Activated T-cell treated with anti-CD3 and anti-CD28 coated beads, Interleukin-2, amount 50 U/mL, for 4 hours (primary cell): ENCODE results near the gene FKBP1A. TPM values are rescaled to one million over a fixed set of nuclear protein-coding genes. Genes with fewer than 3 reads are reported as not detected.
"Not testable (repeated sequence)": the region's sequence is repeated elsewhere in the genome, so short reads cannot be mapped to it uniquely, and the experiment has no call there.

Experiments
- ATAC-seq, 2 donors: fragments of 200-7000 bp; cut with Tn5 transposase; one replicate each; pipeline ENCODE4 v1.10.0; 2021
- DNase-seq: peaks from one replicate; pipeline ENCODE4 v3.0.0-alpha.2; 2020
- H3K27me3 Mint-ChIP-seq: one replicate; pipeline ENCODE4 v1.8.0; 2021; ENCODE audit warnings: low read depth, mixed read lengths
- H3K36me3 Mint-ChIP-seq: one replicate; pipeline ENCODE4 v1.8.0; 2022; ENCODE audit warnings: mixed read lengths; ENCODE audit not compliant: insufficient read depth
- H3K4me1 Mint-ChIP-seq: one replicate; pipeline ENCODE4 v1.8.0; 2021; ENCODE audit warnings: low read depth, mixed read lengths
- H3K4me3 Mint-ChIP-seq: one replicate; pipeline ENCODE4 v1.8.0; 2021; ENCODE audit warnings: mild to moderate bottlenecking, moderate library complexity, mixed read lengths
- H3K9me3 Mint-ChIP-seq: one replicate; pipeline ENCODE4 v1.8.0; 2021; ENCODE audit warnings: mixed read lengths
- total RNA-seq, 3 donors: library from RNA; stranded (reverse); gene quantifications; one replicate each; pipeline ENCODE4 v1.2.1, GENCODE V29; 2021

The FKBP1A gene
- total RNA-seq, 3 donors from 2014 or later = 253 to 300 (median 258) TPM

- not testable (repeated sequence) for DNase-seq, H3K9me3 Mint-ChIP-seq, H3K27me3 Mint-ChIP-seq, H3K4me3 Mint-ChIP-seq, ATAC-seq, H3K36me3 Mint-ChIP-seq
- H3K4me1 Mint-ChIP-seq = peaks cover 19% of the 10 kb centered on the region
Observed at GRCh38 chr20:1399678-1400366, 7.0 kb upstream of the FKBP1A start.

- peaks cover 27% of the 10 kb centered on the region for H3K4me1 Mint-ChIP-seq
- not testable (repeated sequence) for DNase-seq, ATAC-seq, H3K4me3 Mint-ChIP-seq, H3K9me3 Mint-ChIP-seq, H3K27me3 Mint-ChIP-seq, H3K36me3 Mint-ChIP-seq
Observed at GRCh38 chr20:1398185-1398584, 5.3 kb upstream of the FKBP1A start.

GRCh38 chr20:1397710-1398109, 4.9 kb upstream of the FKBP1A start:
- DNase-seq = no peak
- peaks cover 8% of the 10 kb centered on the region for H3K9me3 Mint-ChIP-seq
- ATAC-seq = no peak
- peaks cover 3% of the 10 kb centered on the region for H3K36me3 Mint-ChIP-seq
- H3K27me3 Mint-ChIP-seq = peaks cover 5% of the 10 kb centered on the region
- peaks cover 26% of the 10 kb centered on the region for H3K4me1 Mint-ChIP-seq
- H3K4me3 Mint-ChIP-seq = no peak overlapping the region

- ATAC-seq (no peak), DNase-seq (no peak)
- H3K27me3 Mint-ChIP-seq = peaks cover 5% of the 10 kb centered on the region
- peaks cover 3% of the 10 kb centered on the region for H3K9me3 Mint-ChIP-seq
- H3K4me1 Mint-ChIP-seq = peaks cover 21% of the 10 kb centered on the region
- H3K36me3 Mint-ChIP-seq = peaks cover 2% of the 10 kb centered on the region
- no peak overlapping the region for H3K4me3 Mint-ChIP-seq
Observed at GRCh38 chr20:1396702-1397101, 3.8 kb upstream of the FKBP1A start.

- Mint-ChIP-seq H3K9me3 (peaks cover 3% of the 10 kb centered on the region), H3K27me3 (peaks cover 5% of the 10 kb centered on the region), H3K36me3 (peaks cover 2% of the 10 kb centered on the region), H3K4me3 (no peak overlapping the region), H3K4me1 (peaks cover 24% of the 10 kb centered on the region)
- no peak for ATAC-seq
- no peak for DNase-seq
Observed at GRCh38 chr20:1396264-1396663, 3.4 kb upstream of the FKBP1A start.

- Mint-ChIP-seq H3K27me3 (peaks cover 5% of the 10 kb centered on the region), H3K4me3 (no peak overlapping the region), H3K36me3 (peaks cover 6% of the 10 kb centered on the region), H3K4me1 (peaks cover 39% of the 10 kb centered on the region), H3K9me3 (peaks cover 3% of the 10 kb centered on the region)
- ATAC-seq = no peak
- no peak for DNase-seq
Observed at GRCh38 chr20:1394686-1395085, 1.8 kb upstream of the FKBP1A start.

GRCh38 chr20:1393507-1393882, 641 bp upstream of the FKBP1A start:
- DNase-seq (no peak), ATAC-seq (no peak)
- Mint-ChIP-seq H3K4me3 (peak overlapping the region; percentile 93), H3K36me3 (peaks cover 12% of the 10 kb centered on the region), H3K4me1 (peaks cover 50% of the 10 kb centered on the region), H3K27me3 (peaks cover 5% of the 10 kb centered on the region), H3K9me3 (peaks cover 3% of the 10 kb centered on the region)

GRCh38 chr20:1392443-1392692, 486 bp downstream of the FKBP1A start:
- Mint-ChIP-seq H3K9me3 (peaks cover 3% of the 10 kb centered on the region), H3K4me3 (peak overlapping the region; percentile 93), H3K27me3 (peaks cover 4% of the 10 kb centered on the region), H3K36me3 (peaks cover 12% of the 10 kb centered on the region), H3K4me1 (peaks cover 62% of the 10 kb centered on the region)
- DNase-seq = no peak
- peak; percentile 16 to 18 for ATAC-seq

GRCh38 chr20:1391640-1392442, 1.0 kb downstream of the FKBP1A start:
- ATAC-seq (no peak), DNase-seq (no peak)
- Mint-ChIP-seq H3K4me3 (peak overlapping the region; percentile 93), H3K4me1 (peaks cover 63% of the 10 kb centered on the region), H3K9me3 (peaks cover under 1% of the 10 kb centered on the region), H3K36me3 (peaks cover 12% of the 10 kb centered on the region), H3K27me3 (no peaks in the 10 kb centered on the region)

GRCh38 chr20:1390581-1391403, 2.1 kb downstream of the FKBP1A start:
- Mint-ChIP-seq H3K36me3 (peaks cover 21% of the 10 kb centered on the region), H3K4me1 (peaks cover 70% of the 10 kb centered on the region), H3K27me3 (no peaks in the 10 kb centered on the region), H3K9me3 (no peaks in the 10 kb centered on the region), H3K4me3 (peak overlapping the region; percentile 93)
- ATAC-seq (no peak), DNase-seq (no peak)

GRCh38 chr20:1389703-1390580, 2.9 kb downstream of the FKBP1A start:
- no peaks in the 10 kb centered on the region for H3K9me3 Mint-ChIP-seq
- peak overlapping the region; percentile 93 for H3K4me3 Mint-ChIP-seq
- DNase-seq = no peak
- ATAC-seq = no peak
- no peaks in the 10 kb centered on the region for H3K27me3 Mint-ChIP-seq
- H3K36me3 Mint-ChIP-seq = peaks cover 25% of the 10 kb centered on the region
- peaks cover 76% of the 10 kb centered on the region for H3K4me1 Mint-ChIP-seq

- no peaks in the 10 kb centered on the region for H3K27me3 Mint-ChIP-seq
- DNase-seq (no peak), ATAC-seq (no peak)
- peaks cover 82% of the 10 kb centered on the region for H3K4me1 Mint-ChIP-seq
- H3K4me3 Mint-ChIP-seq = peak overlapping the region; percentile 71
- no peaks in the 10 kb centered on the region for H3K9me3 Mint-ChIP-seq
- peaks cover 30% of the 10 kb centered on the region for H3K36me3 Mint-ChIP-seq
Observed at GRCh38 chr20:1388741-1389483, 3.9 kb downstream of the FKBP1A start.

- Mint-ChIP-seq H3K27me3 (no peaks in the 10 kb centered on the region), H3K4me3 (peak overlapping the region; percentile 71), H3K9me3 (no peaks in the 10 kb centered on the region), H3K36me3 (peaks cover 30% of the 10 kb centered on the region), H3K4me1 (peaks cover 81% of the 10 kb centered on the region)
- DNase-seq (no peak), ATAC-seq (no peak)
Observed at GRCh38 chr20:1388253-1388652, 4.6 kb downstream of the FKBP1A start.
